GM19035 (cell line): ENCODE data around the gene ADSS2.
"Not testable (repeated sequence)": the region's sequence is repeated elsewhere in the genome, so short reads cannot be mapped to it uniquely, and the experiment has no call there.

Experiments
- ATAC-seq: cut with Tn5 transposase; IDR thresholded peaks from one replicate; pipeline ENCODE4 v1.9.1; 2021; ENCODE audit not compliant: unreplicated experiment

The ADSS2 gene

GRCh38 chr1:244368279-244368678 is 83.4 kb downstream of the ADSS2 start:
- no peak for ATAC-seq

GRCh38 chr1:244367399-244368114 is 84.2 kb downstream of the ADSS2 start:
- ATAC-seq = no peak

GRCh38 chr1:244365809-244366208 is 85.9 kb downstream of the ADSS2 start:
- ATAC-seq = no peak

GRCh38 chr1:244365262-244365661 is 86.4 kb downstream of the ADSS2 start:
- not testable (repeated sequence) for ATAC-seq

GRCh38 chr1:244362476-244362875 is 89.2 kb downstream of the ADSS2 start:
- ATAC-seq = no peak

- no peak for ATAC-seq
Observed at GRCh38 chr1:244361764-244362473, 89.8 kb downstream of the ADSS2 start.
